Calu3 (cell line): Measurements from ENCODE around the gene SAT1. TPM values are rescaled to one million over a fixed set of nuclear protein-coding genes. Genes with fewer than 3 reads are reported as not detected.

Experiments
- BruUV-seq: library from RNA; stranded (reverse); fragments of 400-500 nt; replicated peaks from 2 replicates; lab custom pipeline; 2021; lab: Mats Ljungman, UMichigan
- CTCF ChIA-PET: fragments of 300-600 bp; sonication (Branson Sonifier 250); formaldehyde crosslinking; loops from one replicate; lab custom pipeline; 2022; ENCODE audit warnings: antibody characterized with exemption; lab: Charles Lee
- DNase-seq: peaks from one replicate; pipeline ENCODE4 v3.0.0; 2022
- H3K27ac Mint-ChIP-seq: one replicate; pipeline ENCODE4 v1.8.0; 2022; ENCODE audit warnings: mixed read lengths; ENCODE audit not compliant: unreplicated experiment
- H3K27me3 Mint-ChIP-seq: one replicate; pipeline ENCODE4 v1.8.0; 2022; ENCODE audit warnings: mixed read lengths; ENCODE audit not compliant: unreplicated experiment
- H3K36me3 Mint-ChIP-seq: one replicate; pipeline ENCODE4 v1.8.0; 2022; ENCODE audit warnings: mild to moderate bottlenecking, moderate library complexity, mixed read lengths; ENCODE audit not compliant: insufficient read depth, unreplicated experiment
- H3K4me1 Mint-ChIP-seq: one replicate; pipeline ENCODE4 v1.8.0; 2022; ENCODE audit warnings: mild to moderate bottlenecking, low read depth, mixed read lengths; ENCODE audit not compliant: unreplicated experiment
- H3K4me3 Mint-ChIP-seq: one replicate; pipeline ENCODE4 v1.8.0; 2022; ENCODE audit warnings: mild to moderate bottlenecking, low read depth, moderate library complexity, mixed read lengths; ENCODE audit not compliant: unreplicated experiment
- H3K9me3 Mint-ChIP-seq: one replicate; pipeline ENCODE4 v1.8.0; 2022; ENCODE audit warnings: low read depth, mixed read lengths; ENCODE audit not compliant: unreplicated experiment
- CTCF ChIP-seq: fragments of 200-600 bp; IDR thresholded peaks from one replicate; pipeline ENCODE4 v1.8.0; 2022; ENCODE audit warnings: antibody characterized with exemption; ENCODE audit not compliant: unreplicated experiment
- intact Hi-C: fragments of 100-400 bp; cut with micrococcal nuclease; formaldehyde crosslinking; loops from one replicate; pipeline ENCODE4 v1.10.0; 2022; ENCODE audit not compliant: unreplicated experiment
- total RNA-seq: library from RNA; stranded (reverse); gene quantifications from 2 replicates; pipeline ENCODE4 v1.2.3, GENCODE V29; 2022

The SAT1 gene
- total RNA-seq, 1 experiment from 2014 or later = 426 TPM

- no peak overlapping the region for H3K4me3 Mint-ChIP-seq
- no TSS peak for BruUV-seq
- H3K4me1 Mint-ChIP-seq = no peaks in the 10 kb centered on the region
Observed at GRCh38 chrX:23749576-23749975, 33.4 kb upstream of the SAT1 start.

GRCh38 chrX:23752740-23753415 is 30.1 kb upstream of the SAT1 start:
- no peaks in the 10 kb centered on the region for H3K4me1 Mint-ChIP-seq
- no TSS peak for BruUV-seq
- DNase-seq = no peak
- no peaks in the 10 kb centered on the region for H3K9me3 Mint-ChIP-seq
- no peaks in the 10 kb centered on the region for H3K36me3 Mint-ChIP-seq
- intact Hi-C loops = no loop called here
- H3K27ac Mint-ChIP-seq = no peak overlapping the region
- H3K27me3 Mint-ChIP-seq = no peaks in the 10 kb centered on the region
- TF ChIP-seq CTCF = no peak
- no peak overlapping the region for H3K4me3 Mint-ChIP-seq
- CTCF ChIA-PET = no interaction called here

More at GRCh38 chrX:23749576-23749975, 33.4 kb upstream of the SAT1 start:
- Mint-ChIP-seq H3K27ac (no peak overlapping the region), H3K9me3 (no peaks in the 10 kb centered on the region), H3K27me3 (no peaks in the 10 kb centered on the region), H3K36me3 (no peaks in the 10 kb centered on the region)
- CTCF ChIA-PET = no interaction called here
- no peak for TF ChIP-seq CTCF
- intact Hi-C loops = no loop called here
- no peak for DNase-seq

- Mint-ChIP-seq H3K9me3 (no peaks in the 10 kb centered on the region), H3K4me3 (no peak overlapping the region), H3K27ac (no peak overlapping the region), H3K36me3 (no peaks in the 10 kb centered on the region), H3K4me1 (no peaks in the 10 kb centered on the region), H3K27me3 (no peaks in the 10 kb centered on the region)
- intact Hi-C loops = no loop called here
- CTCF ChIA-PET = no interaction called here
- BruUV-seq = no TSS peak
- DNase-seq = no peak
- no peak for TF ChIP-seq CTCF
Observed at GRCh38 chrX:23754664-23755063, 28.3 kb upstream of the SAT1 start.

- H3K27me3 Mint-ChIP-seq = no peaks in the 10 kb centered on the region
- intact Hi-C loops = loop anchor here (1.0 kb wide), 1 partner anchor 146 kb away; no protein-coding TSS in a partner anchor
- H3K4me3 Mint-ChIP-seq = no peak overlapping the region
- peak; percentile 41 for TF ChIP-seq CTCF
- BruUV-seq = no TSS peak
- CTCF ChIA-PET = no interaction called here
- H3K36me3 Mint-ChIP-seq = no peaks in the 10 kb centered on the region
- no peak overlapping the region for H3K27ac Mint-ChIP-seq
- peak; percentile 66 for DNase-seq
- no peaks in the 10 kb centered on the region for H3K4me1 Mint-ChIP-seq
- H3K9me3 Mint-ChIP-seq = no peaks in the 10 kb centered on the region
Observed at GRCh38 chrX:23756165-23756564, 26.8 kb upstream of the SAT1 start.
